Measurements from ENCODE around the gene ASF1B. TPM values are rescaled to one million over a fixed set of nuclear protein-coding genes. Genes with fewer than 3 reads are reported as not detected.

Gene ASF1B
- total RNA-seq, 1 experiment from 2014 or later = 109 TPM

GRCh38 chr19:14094854-14095253 is 41.5 kb downstream of the ASF1B start:
- in situ Hi-C loops (cut with HindIII; ENCODE audit: low pct_unique_long_range_greater_than_20kb, low sequenced_read_pairs) = loop anchor here (25.0 kb wide), 1 partner anchor 183 kb away; the partner anchor contains the start of genes BRME1 and CC2D1A

GRCh38 chr19:14093117-14093823 is 43.1 kb downstream of the ASF1B start:
- no peak for DNase-seq (ENCODE audit: low read depth)
- in situ Hi-C loops (cut with HindIII; ENCODE audit: low pct_unique_long_range_greater_than_20kb, low sequenced_read_pairs) = loop anchor here (25.0 kb wide), 1 partner anchor 181 kb away; the partner anchor contains the start of genes BRME1 and CC2D1A

More at GRCh38 chr19:14094854-14095253, 41.5 kb downstream of the ASF1B start:
- no peak for DNase-seq (ENCODE audit: low read depth)

- in situ Hi-C loops (cut with HindIII; ENCODE audit: low pct_unique_long_range_greater_than_20kb, low sequenced_read_pairs) = loop anchor here (25.0 kb wide), 1 partner anchor 180 kb away; the partner anchor contains the start of genes BRME1 and CC2D1A
These were observed 44.5 kb downstream of the ASF1B start for GRCh38 chr19:14091813-14092462.

DNA sequence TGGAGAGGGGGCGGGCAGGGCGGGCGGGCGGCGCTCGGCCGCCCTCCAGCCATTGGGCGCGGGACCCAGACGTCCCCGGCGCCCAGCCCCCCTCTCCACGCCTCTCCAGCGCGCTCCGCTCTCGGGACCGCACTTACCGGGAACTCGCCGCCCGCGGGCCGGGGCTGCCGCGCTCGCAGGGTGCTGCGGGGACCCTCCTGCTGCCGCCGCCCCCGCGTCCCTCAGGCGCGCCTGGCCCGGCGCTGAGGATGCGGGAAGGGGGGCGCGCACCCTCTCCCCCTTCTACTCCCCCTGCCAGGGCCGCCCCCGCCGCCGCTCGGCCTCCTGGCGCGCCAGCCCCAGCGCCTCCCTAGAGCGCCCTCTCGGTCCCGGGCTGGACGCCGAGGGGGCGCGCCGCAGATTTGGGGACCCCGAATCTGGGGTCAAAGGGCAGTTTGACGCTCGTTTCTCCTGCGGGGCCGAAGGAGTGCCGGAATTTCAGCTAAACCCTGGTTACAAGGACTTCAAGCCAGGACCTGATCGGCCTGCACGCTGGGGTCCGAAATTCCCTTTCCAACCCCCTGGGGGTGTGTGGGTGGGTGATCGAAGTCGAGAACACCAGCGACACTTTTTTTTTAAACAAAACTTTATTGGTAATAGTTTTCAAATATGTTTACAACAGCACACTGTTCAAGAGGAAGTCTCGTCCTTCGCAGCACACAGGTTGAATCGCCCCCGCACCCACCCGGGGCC is 45.1 kb downstream of the ASF1B start:
- peak; percentile 78 for DNase-seq (ENCODE audit: low read depth)
- in situ Hi-C loops (cut with HindIII; ENCODE audit: low pct_unique_long_range_greater_than_20kb, low sequenced_read_pairs) = loop anchor here (25.0 kb wide), 1 partner anchor 179 kb away; the partner anchor contains the start of genes BRME1 and CC2D1A

More at GRCh38 chr19:14091813-14092462, 44.5 kb downstream of the ASF1B start:
- no peak for DNase-seq (ENCODE audit: low read depth)

DNA sequence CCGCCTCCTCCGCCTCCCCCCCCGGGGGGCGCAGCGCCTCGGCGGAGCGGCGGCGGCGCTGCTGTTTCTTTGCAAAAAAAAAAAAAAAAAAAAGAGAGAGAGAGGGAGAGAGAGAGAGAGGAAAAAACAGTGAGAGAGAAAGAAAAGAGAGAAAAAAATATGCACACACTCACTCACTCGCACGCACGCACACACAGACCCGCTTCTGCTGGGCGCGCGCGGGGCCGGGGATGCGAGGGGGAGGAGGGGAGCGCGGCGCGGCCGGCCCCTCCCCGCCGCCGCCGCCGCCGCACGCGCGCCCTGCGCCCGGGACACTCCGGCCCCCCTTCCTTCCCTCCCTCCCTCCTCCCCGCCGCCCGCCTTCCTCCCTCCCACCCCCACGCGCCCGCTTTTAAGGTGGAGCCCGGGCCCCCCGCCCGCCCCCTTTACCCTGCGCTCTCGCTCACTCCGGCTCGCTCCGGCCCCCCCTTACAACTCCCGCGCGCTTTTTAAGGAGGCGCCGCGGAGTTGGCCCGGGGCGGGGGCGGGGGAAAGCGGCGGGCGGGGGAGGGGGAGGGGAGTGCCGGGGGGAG is 45.8 kb downstream of the ASF1B start, which contains the start of gene SAMD1:
SAMD1 (minus strand) TSS at position 243 of the 572 bp plus-strand sequence.
- in situ Hi-C loops (cut with HindIII; ENCODE audit: low pct_unique_long_range_greater_than_20kb, low sequenced_read_pairs) = loop anchor here (25.0 kb wide), 1 partner anchor 178 kb away; the partner anchor contains the start of genes BRME1 and CC2D1A

DNA sequence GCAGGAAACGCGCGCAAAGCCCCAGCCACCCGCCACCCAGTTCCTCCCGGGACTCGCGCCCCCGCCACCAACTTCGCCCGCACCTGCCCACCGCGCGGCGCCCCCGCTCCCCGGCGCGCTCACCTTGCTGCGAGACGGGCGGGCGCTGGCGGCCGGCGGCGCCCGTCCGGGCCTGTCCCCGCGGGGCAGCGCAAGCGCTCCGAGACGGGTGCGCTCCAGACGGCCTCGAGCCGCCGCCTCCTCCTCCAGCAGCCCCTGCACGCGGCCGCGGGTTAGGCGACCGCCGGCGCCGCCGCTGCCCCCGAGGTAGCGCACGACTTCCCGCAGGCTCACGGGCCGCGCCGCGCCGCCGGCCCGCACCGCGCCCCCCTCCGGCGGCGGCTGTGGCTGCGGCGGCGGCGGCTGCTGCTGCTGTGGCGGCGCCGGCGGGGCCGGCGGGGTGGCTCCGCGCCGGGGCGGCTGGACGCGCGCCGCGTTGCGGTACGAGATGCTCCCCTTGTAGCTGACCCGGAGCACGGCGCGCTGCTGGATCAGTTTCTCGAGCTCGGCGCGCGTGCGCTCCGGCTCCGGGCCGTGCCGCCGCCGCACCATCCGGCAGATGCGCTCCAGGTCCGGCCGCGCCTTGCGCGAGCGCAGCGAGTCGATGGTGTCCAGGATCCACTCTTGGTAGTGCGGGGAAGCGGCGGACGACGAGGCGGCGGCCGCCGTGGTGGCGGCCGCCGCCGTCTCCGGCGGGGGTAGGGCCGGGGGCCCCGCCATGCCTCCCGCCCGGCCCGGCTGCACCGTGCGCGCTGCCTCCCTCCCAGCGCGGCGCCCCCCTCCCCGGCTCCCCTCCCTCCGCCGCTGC is 46.5 kb downstream of the ASF1B start:
- peak; percentile 48 for DNase-seq (ENCODE audit: low read depth)
- in situ Hi-C loops (cut with HindIII; ENCODE audit: low pct_unique_long_range_greater_than_20kb, low sequenced_read_pairs) = loop anchor here (25.0 kb wide), 1 partner anchor 178 kb away; the partner anchor contains the start of genes BRME1 and CC2D1A

More for the DNA sequence above, 45.8 kb downstream of the ASF1B start, which contains the start of gene SAMD1:
- DNase-seq (ENCODE audit: low read depth) = peak; percentile 70

- in situ Hi-C loops (cut with HindIII; ENCODE audit: low pct_unique_long_range_greater_than_20kb, low sequenced_read_pairs) = loop anchor here (25.0 kb wide), 1 partner anchor 177 kb away; the partner anchor contains the start of genes BRME1 and CC2D1A
- DNase-seq (ENCODE audit: low read depth) = no peak
These were observed 47.1 kb downstream of the ASF1B start for GRCh38 chr19:14089412-14089661.

DNA sequence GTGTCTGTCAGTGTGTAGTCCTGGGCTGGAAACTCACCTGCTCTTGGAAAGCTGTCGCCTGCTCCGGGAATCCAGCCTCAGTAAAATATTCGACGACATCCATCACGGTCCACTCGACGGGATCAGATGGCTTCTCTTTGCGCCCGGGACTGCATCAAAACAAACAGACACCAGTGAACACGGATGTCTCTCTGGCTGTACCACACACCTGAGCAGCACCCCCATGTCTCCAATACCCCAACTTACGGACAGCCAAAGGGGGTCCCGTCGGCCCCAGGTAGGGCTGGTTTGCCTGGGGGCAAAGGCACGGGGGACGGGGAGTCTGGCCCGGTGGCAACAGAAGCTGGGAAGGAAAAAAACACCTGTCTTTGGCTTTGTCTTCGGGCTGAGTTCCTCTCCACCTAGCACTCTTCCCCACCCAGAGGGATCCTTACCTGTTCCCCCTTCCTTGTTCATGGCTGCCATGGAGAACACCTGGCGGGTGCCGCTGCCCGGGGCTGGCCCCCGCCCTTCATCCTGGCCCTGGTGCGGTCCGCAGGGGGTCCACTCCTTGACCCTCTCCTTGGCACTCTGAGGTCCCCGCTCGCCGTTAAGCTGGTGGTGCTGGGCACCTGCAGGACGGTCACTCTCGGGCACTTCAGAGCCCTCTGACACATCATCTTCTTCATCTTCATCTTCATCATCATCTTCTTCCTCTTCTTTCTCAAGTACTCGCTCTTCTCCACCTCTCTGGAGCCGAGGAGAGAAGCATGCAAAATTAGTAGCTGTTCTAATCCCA is 47.6 kb downstream of the ASF1B start:
- in situ Hi-C loops (cut with HindIII; ENCODE audit: low pct_unique_long_range_greater_than_20kb, low sequenced_read_pairs) = loop anchor here (25.0 kb wide), 1 partner anchor 177 kb away; the partner anchor contains the start of genes BRME1 and CC2D1A
- no peak for DNase-seq (ENCODE audit: low read depth)

DNA sequence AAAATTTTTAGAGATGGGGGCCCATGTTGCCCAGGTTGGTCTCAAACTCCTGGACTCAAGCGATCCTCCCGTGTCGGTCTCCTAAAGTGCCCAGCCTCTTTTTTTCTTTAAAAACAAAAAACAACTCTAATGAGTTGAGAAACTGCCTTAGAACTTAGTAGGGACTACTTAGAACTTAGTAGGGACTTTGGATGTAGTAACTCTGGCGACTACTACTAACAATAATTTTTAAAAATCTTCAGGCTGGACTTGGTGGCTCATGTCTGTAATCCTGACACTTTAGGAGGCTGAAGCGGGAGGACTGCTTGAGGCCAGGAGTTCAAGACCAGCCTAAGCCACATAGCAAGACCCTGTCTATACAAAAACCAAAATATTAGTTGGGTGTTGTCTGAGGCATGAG is 50.3 kb downstream of the ASF1B start:
- in situ Hi-C loops (cut with HindIII; ENCODE audit: low pct_unique_long_range_greater_than_20kb, low sequenced_read_pairs) = loop anchor here (25.0 kb wide), 1 partner anchor 174 kb away; the partner anchor contains the start of genes BRME1 and CC2D1A
- DNase-seq (ENCODE audit: low read depth) = no peak

DNA sequence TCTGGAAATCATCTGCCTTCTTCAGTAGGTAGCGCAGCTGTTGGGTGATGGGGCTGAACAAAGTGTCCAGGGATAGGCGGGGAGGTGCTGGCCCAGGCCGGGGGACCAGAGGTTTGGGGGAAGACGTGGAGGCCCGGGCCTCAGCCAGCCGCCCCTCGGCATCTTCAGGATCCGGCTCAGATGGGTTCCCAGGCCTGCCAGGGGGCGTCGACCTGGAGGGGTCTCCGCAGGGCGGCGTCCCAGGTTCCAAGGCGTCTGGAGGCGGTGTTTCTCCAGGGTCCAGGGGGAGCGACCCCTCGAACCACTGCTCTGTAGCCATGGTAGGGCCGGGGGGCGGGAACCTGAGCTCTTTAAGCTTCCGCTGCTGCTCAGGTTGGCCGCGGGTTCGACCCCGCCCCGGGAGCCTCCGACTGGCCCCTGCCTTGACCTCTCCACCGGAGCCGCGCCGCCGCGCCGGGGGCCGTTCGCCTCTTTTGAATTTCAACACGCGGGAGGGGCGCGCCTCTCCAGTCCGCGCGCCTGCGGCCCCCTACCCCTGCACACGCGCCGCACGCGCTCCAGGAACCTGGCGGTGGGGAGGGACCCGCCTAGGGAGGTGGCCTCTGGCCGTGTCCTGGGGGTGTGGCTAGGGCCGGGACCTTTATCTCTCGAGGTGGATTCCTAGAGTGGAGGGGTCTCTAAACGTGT is 50.9 kb downstream of the ASF1B start, which contains the start of gene C19orf67:
C19orf67 (minus strand) TSS at position 475 of the 687 bp plus-strand sequence; CDS start at position 319, 156 bp downstream.
- DNase-seq (ENCODE audit: low read depth) = no peak
- in situ Hi-C loops (cut with HindIII; ENCODE audit: low pct_unique_long_range_greater_than_20kb, low sequenced_read_pairs) = loop anchor here (25.0 kb wide), 1 partner anchor 173 kb away; the partner anchor contains the start of genes BRME1 and CC2D1A

DNA sequence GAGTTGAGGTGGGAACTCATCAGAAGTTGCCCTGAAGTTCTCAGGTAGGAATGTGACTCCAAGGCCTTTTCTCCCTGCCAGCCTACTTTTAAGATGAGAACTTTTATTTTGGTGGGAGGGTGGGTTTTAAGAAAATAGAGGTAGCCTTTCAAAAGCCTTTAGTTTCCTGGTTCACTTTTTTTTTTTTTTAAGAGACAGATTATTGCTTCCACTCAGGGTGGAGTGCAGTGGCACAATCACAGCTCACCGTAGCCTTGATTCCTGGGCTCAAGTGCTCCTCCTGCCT is 53.8 kb downstream of the ASF1B start:
- in situ Hi-C loops (cut with HindIII; ENCODE audit: low pct_unique_long_range_greater_than_20kb, low sequenced_read_pairs) = loop anchor here (25.0 kb wide), 1 partner anchor 170 kb away; the partner anchor contains the start of genes BRME1 and CC2D1A
- DNase-seq (ENCODE audit: low read depth) = no peak

DNA sequence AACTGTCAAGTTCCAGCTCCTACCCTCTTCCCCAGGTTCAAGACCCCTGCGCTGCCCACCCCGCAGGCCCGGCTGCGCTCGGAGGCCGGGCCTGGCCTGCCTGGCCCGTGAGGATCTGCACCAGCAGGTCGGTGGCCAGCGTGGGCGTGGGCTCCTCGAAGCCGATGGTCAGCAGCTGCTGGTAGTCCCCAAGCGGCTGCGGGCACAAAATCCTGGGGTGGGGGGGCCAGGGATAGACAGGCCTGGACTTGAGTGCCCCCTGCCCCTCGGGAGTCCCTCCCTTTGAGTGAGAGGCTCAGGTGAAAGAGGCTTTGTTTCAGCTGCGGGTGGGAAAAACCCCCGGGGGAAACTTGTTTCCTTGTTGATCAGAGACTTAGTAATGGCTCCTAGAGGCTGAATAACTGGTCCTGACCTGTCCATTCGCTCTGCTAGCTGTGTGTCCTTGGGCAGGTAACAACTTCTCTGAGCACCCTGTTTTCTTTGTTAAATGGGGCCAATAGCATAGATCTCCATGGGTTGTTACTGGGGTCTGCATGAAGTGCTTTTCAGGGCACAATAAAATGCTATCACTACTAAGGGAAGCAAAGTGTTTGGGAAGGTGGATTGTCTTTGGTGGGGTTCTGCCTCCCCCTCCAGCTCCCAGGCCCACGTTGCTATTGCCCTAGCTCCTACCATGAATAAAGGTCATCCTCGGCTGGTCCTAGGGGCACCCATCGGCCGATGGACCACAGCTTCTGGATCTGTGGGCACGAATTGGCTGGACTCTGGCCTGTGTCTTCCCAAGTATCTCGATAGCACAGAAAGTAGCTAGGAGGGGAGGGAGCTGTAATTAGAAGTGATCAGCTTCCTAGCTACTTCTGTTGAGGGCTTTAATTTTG is 54.4 kb downstream of the ASF1B start:
- no peak for DNase-seq (ENCODE audit: low read depth)
- in situ Hi-C loops (cut with HindIII; ENCODE audit: low pct_unique_long_range_greater_than_20kb, low sequenced_read_pairs) = loop anchor here (25.0 kb wide), 1 partner anchor 170 kb away; the partner anchor contains the start of genes BRME1 and CC2D1A

DNA sequence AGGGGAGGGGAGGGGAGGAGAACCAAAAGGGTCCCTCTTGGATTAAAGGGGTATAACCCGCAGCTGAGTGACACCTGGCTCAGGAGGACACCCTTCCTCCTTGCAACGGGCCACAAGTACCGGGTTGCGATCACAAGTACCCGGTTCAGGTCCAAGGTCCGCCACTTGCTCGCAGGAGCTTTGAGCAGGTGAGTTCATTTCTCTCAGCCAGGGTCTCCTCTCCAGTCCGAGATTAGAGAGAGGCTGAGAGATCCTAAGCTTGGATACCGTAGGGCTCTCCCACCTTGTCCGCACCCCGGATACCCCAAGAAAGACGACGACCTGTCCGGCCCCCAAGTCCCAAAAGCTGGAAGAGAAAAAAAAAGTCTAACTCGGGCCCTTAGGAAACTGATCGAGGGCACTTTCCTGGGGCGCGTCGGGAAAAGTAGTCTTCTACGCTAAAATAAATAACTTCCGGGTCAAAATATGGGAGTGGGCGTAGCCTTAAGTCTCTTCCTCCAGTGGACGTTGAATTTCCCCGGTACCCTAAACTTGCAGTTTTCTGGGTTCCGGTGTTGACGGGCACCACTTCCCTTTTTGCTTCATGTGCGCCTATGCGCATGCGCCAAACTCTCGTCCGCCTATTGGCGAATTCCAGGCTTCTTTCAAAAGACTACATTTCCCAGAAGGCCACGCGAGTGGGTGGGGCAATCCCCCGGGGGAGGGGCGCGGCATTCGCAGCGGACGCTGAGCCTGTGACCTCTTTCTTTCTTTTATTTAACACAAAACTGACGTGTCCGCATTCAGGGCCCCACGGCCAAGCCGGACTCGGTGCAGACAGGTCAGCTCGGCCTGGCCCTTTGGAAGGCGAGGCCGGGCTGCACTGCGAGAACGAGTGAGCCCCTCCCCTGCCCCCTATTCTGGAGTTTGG is 55.2 kb downstream of the ASF1B start:
- in situ Hi-C loops (cut with HindIII; ENCODE audit: low pct_unique_long_range_greater_than_20kb, low sequenced_read_pairs) = loop anchor here (25.0 kb wide), 1 partner anchor 169 kb away; the partner anchor contains the start of genes BRME1 and CC2D1A
- peak; percentile 98 for DNase-seq (ENCODE audit: low read depth)

GRCh38 chr19:14078411-14078810 is 58.0 kb downstream of the ASF1B start:
- no peak for DNase-seq (ENCODE audit: low read depth)
- in situ Hi-C loops (cut with HindIII; ENCODE audit: low pct_unique_long_range_greater_than_20kb, low sequenced_read_pairs) = loop anchor here (25.0 kb wide), 1 partner anchor 166 kb away; the partner anchor contains the start of genes BRME1 and CC2D1A
